Measurements from ENCODE around the gene VEGFA.

Gene VEGFA

DNA sequence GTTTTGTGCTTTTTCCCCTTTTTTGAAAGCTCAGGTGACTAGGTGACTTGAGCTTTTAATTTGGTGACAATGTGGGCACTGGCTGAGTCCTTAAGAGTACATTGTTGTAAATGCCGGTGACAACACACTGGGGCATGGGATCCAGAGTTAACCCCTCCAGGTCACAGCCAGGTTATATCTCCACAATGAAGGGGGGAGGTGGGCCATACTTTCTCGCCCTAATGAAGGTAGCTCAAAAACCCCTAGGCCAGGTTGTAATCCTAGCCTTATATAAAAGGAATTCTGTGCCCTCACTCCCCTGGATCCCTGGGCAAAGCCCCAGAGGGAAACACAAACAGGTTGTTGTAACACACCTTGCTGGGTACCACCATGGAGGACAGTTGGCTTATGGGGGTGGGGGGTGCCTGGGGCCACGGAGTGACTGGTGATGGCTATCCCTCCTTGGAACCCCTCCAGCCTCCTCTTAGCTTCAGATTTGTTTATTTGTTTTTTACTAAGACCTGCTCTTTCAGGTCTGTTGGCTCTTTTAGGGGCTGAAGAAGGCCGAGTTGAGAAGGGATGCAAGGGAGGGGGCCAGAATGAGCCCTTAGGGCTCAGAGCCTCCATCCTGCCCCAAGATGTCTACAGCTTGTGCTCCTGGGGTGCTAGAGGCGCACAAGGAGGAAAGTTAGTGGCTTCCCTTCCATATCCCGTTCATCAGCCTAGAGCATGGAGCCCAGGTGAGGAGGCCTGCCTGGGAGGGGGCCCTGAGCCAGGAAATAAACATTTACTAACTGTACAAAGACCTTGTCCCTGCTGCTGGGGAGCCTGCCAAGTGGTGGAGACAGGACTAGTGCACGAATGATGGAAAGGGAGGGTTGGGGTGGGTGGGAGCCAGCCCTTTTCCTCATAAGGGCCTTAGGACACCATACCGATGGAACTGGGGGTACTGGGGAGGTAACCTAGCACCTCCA, 2.2 kb upstream of the VEGFA start:
- Histone ChIP-seq H3K79me2 (ENCODE audit: insufficient read depth, low read depth) (peaks cover 29% of the 10 kb centered on the region), H3K9ac (no peak overlapping the region), H4K20me1 (ENCODE audit: insufficient read depth) (no peaks in the 10 kb centered on the region), H3K27ac (no peak overlapping the region), H3K4me3 (IDR thresholded peaks at IDR 0.05; ENCODE audit: insufficient read depth, low read depth, low read length) (no peak overlapping the region), H3K4me1 (ENCODE audit: low read depth, poor library complexity, severe bottlenecking) (peaks cover 4% of the 10 kb centered on the region), H3K27me3 (ENCODE audit: insufficient read depth, low read depth) (no peaks in the 10 kb centered on the region), H3K4me2 (no peak overlapping the region), H3K36me3 (ENCODE audit: insufficient read depth) (no peaks in the 10 kb centered on the region), H2AFZ (ENCODE audit: low read depth) (no peak overlapping the region)
- TF ChIP-seq CTCF (conservative IDR thresholded peaks at IDR 0.05; ENCODE audit: low read depth, low read length) = no peak

- H3K4me3 ChIP-seq (IDR thresholded peaks at IDR 0.05; ENCODE audit: insufficient read depth, low read depth, low read length) = no peak overlapping the region
- H3K27ac ChIP-seq = no peak overlapping the region
- H3K79me2 ChIP-seq (ENCODE audit: insufficient read depth, low read depth) = peaks cover 35% of the 10 kb centered on the region
- no peak for TF ChIP-seq CTCF (conservative IDR thresholded peaks at IDR 0.05; ENCODE audit: low read depth, low read length)
- H3K27me3 ChIP-seq (ENCODE audit: insufficient read depth, low read depth) = no peaks in the 10 kb centered on the region
- H3K4me1 ChIP-seq (ENCODE audit: low read depth, poor library complexity, severe bottlenecking) = peaks cover 4% of the 10 kb centered on the region
- no peak overlapping the region for H3K9ac ChIP-seq
- no peak overlapping the region for H3K4me2 ChIP-seq
- no peaks in the 10 kb centered on the region for H4K20me1 ChIP-seq (ENCODE audit: insufficient read depth)
- no peaks in the 10 kb centered on the region for H3K36me3 ChIP-seq (ENCODE audit: insufficient read depth)
- H2AFZ ChIP-seq (ENCODE audit: low read depth) = no peak overlapping the region
Observed at GRCh38 chr6:43768506-43768860, 1.5 kb upstream of the VEGFA start.

- no peak for TF ChIP-seq CTCF (conservative IDR thresholded peaks at IDR 0.05; ENCODE audit: low read depth, low read length)
- Histone ChIP-seq H3K4me1 (ENCODE audit: low read depth, poor library complexity, severe bottlenecking) (peaks cover 9% of the 10 kb centered on the region), H3K4me3 (IDR thresholded peaks at IDR 0.05; ENCODE audit: insufficient read depth, low read depth, low read length) (no peak overlapping the region), H3K36me3 (ENCODE audit: insufficient read depth) (no peaks in the 10 kb centered on the region), H3K79me2 (ENCODE audit: insufficient read depth, low read depth) (peaks cover 41% of the 10 kb centered on the region), H3K4me2 (peak overlapping the region; percentile 87), H3K9ac (no peak overlapping the region; the same call in 1 of the 2 replicates), H4K20me1 (ENCODE audit: insufficient read depth) (no peaks in the 10 kb centered on the region; the same call in 1 of the 2 replicates), H3K27ac (no peak overlapping the region), H2AFZ (ENCODE audit: low read depth) (no peak overlapping the region), H3K27me3 (ENCODE audit: insufficient read depth, low read depth) (no peaks in the 10 kb centered on the region)
Observed at GRCh38 chr6:43768983-43769525, 957 bp upstream of the VEGFA start.

DNA sequence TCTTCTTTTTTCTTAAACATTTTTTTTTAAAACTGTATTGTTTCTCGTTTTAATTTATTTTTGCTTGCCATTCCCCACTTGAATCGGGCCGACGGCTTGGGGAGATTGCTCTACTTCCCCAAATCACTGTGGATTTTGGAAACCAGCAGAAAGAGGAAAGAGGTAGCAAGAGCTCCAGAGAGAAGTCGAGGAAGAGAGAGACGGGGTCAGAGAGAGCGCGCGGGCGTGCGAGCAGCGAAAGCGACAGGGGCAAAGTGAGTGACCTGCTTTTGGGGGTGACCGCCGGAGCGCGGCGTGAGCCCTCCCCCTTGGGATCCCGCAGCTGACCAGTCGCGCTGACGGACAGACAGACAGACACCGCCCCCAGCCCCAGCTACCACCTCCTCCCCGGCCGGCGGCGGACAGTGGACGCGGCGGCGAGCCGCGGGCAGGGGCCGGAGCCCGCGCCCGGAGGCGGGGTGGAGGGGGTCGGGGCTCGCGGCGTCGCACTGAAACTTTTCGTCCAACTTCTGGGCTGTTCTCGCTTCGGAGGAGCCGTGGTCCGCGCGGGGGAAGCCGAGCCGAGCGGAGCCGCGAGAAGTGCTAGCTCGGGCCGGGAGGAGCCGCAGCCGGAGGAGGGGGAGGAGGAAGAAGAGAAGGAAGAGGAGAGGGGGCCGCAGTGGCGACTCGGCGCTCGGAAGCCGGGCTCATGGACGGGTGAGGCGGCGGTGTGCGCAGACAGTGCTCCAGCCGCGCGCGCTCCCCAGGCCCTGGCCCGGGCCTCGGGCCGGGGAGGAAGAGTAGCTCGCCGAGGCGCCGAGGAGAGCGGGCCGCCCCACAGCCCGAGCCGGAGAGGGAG, 580 bp downstream of the VEGFA start:
- Histone ChIP-seq H3K27me3 (ENCODE audit: insufficient read depth, low read depth) (no peaks in the 10 kb centered on the region), H3K4me1 (ENCODE audit: low read depth, poor library complexity, severe bottlenecking) (peaks cover 25% of the 10 kb centered on the region), H3K36me3 (ENCODE audit: insufficient read depth) (no peaks in the 10 kb centered on the region), H3K27ac (peak overlapping the region; percentile 98), H3K79me2 (ENCODE audit: insufficient read depth, low read depth) (peaks cover 56% of the 10 kb centered on the region), H2AFZ (ENCODE audit: low read depth) (peak overlapping the region; percentile 93; the same call in 1 of the 2 replicates), H3K4me3 (IDR thresholded peaks at IDR 0.05; ENCODE audit: insufficient read depth, low read depth, low read length) (no peak overlapping the region), H3K9ac (peak overlapping the region; percentile 100), H3K4me2 (peak overlapping the region; percentile 87; the same call in 1 of the 2 replicates), H4K20me1 (ENCODE audit: insufficient read depth) (no peaks in the 10 kb centered on the region; the same call in 1 of the 2 replicates)
- no peak for TF ChIP-seq CTCF (conservative IDR thresholded peaks at IDR 0.05; ENCODE audit: low read depth, low read length)
